IMR-90 (cell line): ENCODE measurements around the gene CASQ1.

ENCODE experiments used
- MAFK ChIP-seq: IDR thresholded peaks from 2 replicates; pipeline ENCODE4 v1.6.1; 2012; ENCODE audit warnings: low read depth, low read length, improper control_type of control experiment
- MAZ ChIP-seq: IDR thresholded peaks from 2 replicates; pipeline ENCODE4 v1.6.1; 2012; ENCODE audit warnings: low read depth, mild to moderate bottlenecking, low read length, improper control_type of control experiment, moderate library complexity, borderline replicate concordance
- NFE2L2 ChIP-seq: fragments of 150-350 bp; IDR thresholded peaks from 2 replicates; pipeline ENCODE4 v1.6.1; 2016; ENCODE audit warnings: low read depth, mild to moderate bottlenecking, low read length
- POLR2A ChIP-seq: IDR thresholded peaks from 2 replicates; pipeline ENCODE4 v1.6.1; 2012; ENCODE audit warnings: mild to moderate bottlenecking, low read depth, low read length
- RFX5 ChIP-seq: IDR thresholded peaks from 2 replicates; pipeline ENCODE4 v1.8.0; 2012; ENCODE audit warnings: low read depth, mild to moderate bottlenecking, low read length, moderate library complexity
- SMC3 ChIP-seq: fragments of 150-350 bp; IDR thresholded peaks from 2 replicates; pipeline ENCODE4 v1.6.1; 2016; ENCODE audit warnings: low read depth, mild to moderate bottlenecking, antibody characterized with exemption, low read length, moderate library complexity
- TF ChIP-seq, protein P1 (sequence below): conservative IDR thresholded peaks from 2 replicates; pipeline ENCODE4 v1.5.1; 2012; ENCODE audit warnings: mild to moderate bottlenecking, low read depth, low read length, improper control_type of control experiment

- TF ChIP-seq POLR2A = no peak
- no peak for TF ChIP-seq RFX5
- no peak for TF ChIP-seq MAFK
- TF ChIP-seq, protein P1, sequence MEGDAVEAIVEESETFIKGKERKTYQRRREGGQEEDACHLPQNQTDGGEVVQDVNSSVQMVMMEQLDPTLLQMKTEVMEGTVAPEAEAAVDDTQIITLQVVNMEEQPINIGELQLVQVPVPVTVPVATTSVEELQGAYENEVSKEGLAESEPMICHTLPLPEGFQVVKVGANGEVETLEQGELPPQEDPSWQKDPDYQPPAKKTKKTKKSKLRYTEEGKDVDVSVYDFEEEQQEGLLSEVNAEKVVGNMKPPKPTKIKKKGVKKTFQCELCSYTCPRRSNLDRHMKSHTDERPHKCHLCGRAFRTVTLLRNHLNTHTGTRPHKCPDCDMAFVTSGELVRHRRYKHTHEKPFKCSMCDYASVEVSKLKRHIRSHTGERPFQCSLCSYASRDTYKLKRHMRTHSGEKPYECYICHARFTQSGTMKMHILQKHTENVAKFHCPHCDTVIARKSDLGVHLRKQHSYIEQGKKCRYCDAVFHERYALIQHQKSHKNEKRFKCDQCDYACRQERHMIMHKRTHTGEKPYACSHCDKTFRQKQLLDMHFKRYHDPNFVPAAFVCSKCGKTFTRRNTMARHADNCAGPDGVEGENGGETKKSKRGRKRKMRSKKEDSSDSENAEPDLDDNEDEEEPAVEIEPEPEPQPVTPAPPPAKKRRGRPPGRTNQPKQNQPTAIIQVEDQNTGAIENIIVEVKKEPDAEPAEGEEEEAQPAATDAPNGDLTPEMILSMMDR = no peak
- no peak for TF ChIP-seq MAZ
- TF ChIP-seq SMC3 = no peak
- no peak for TF ChIP-seq NFE2L2
Observed at GRCh38 chr1:160196143-160196542, 5.8 kb downstream of the CASQ1 start.
